CD14-positive monocyte (primary cell): ENCODE measurements around the gene NIPAL4. TPM values are rescaled to one million over a fixed set of nuclear protein-coding genes. Genes with fewer than 3 reads are reported as not detected.

Source experiments
- DNase-seq, 3 donors: peaks; one replicate each; pipeline ENCODE4 v3.0.0-alpha.2; 2011 to 2022
- H2AFZ ChIP-seq: 2 replicates; pipeline ENCODE4 v1.6.0; 2012; ENCODE audit warnings: mild to moderate bottlenecking, low read depth, low read length, inconsistent platforms; ENCODE audit not compliant: insufficient read depth, poor library complexity, severe bottlenecking
- H3K27ac ChIP-seq, 2 donors: 1 replicate in 1 of 2; 2 replicates in 1 of 2; pipeline ENCODE4 v1.5.1; 2012 to 2013; ENCODE audit warnings: low read length in 2 of 2, control low read depth in 1 of 2, inconsistent platforms in 1 of 2, low read depth in 1 of 2, mild to moderate bottlenecking in 1 of 2
- H3K27me3 ChIP-seq, 2 donors: one replicate each; pipeline versions ENCODE4 v1.6.0 to v1.6.1; 2011 to 2013; ENCODE audit warnings: low read length in 2 of 2; ENCODE audit not compliant: control insufficient read depth in 2 of 2, insufficient read depth in 2 of 2
- H3K36me3 ChIP-seq, 2 donors: replicated peaks in 1 of 2; 1 replicate in 1 of 2; 2 replicates in 1 of 2; pipeline versions ENCODE4 v1.5.1 to v1.6.1; 2012 to 2013; ENCODE audit warnings: low read length in 2 of 2, control low read depth in 1 of 2, inconsistent platforms in 1 of 2, mild to moderate bottlenecking in 1 of 2; ENCODE audit not compliant: insufficient read depth in 2 of 2, control insufficient read depth in 1 of 2
- H3K4me1 ChIP-seq, 2 donors: 1 replicate in 1 of 2; 2 replicates in 1 of 2; pipeline versions ENCODE4 v1.5.1 to v1.6.1; 2012 to 2013; ENCODE audit warnings: low read length in 2 of 2, control low read depth in 1 of 2, inconsistent platforms in 1 of 2, mild to moderate bottlenecking in 1 of 2, moderate library complexity in 1 of 2; ENCODE audit not compliant: insufficient read depth in 2 of 2, control insufficient read depth in 1 of 2
- H3K4me2 ChIP-seq: replicated peaks from 2 replicates; pipeline ENCODE3; 2012; ENCODE audit warnings: low read length, moderate library complexity, mild to moderate bottlenecking; ENCODE audit not compliant: poor library complexity, severe bottlenecking; ENCODE audit errors: extremely low read depth
- H3K4me3 ChIP-seq, 3 experiments: fragments of 200-600 bp in 1 of 3; sonication (generic) in 1 of 3; replicated peaks in 1 of 3; 1 replicate in 2 of 3; 2 replicates in 1 of 3; pipeline ENCODE4 v1.5.1; 2011 to 2013; ENCODE audit warnings: low read length in 3 of 3, mild to moderate bottlenecking in 3 of 3, control low read depth in 2 of 3, low read depth in 2 of 3, inconsistent platforms in 1 of 3, moderate library complexity in 1 of 3
- H3K79me2 ChIP-seq: 2 replicates; pipeline ENCODE4 v1.6.0; 2012; ENCODE audit warnings: mild to moderate bottlenecking, control low read depth, inconsistent platforms, low read length, moderate library complexity; ENCODE audit not compliant: insufficient read depth
- H3K9ac ChIP-seq: 2 replicates; pipeline ENCODE4 v1.6.0; 2017; ENCODE audit warnings: low read length, mild to moderate bottlenecking; ENCODE audit not compliant: insufficient read depth, poor library complexity, severe bottlenecking
- H3K9me3 ChIP-seq, 2 donors: replicated peaks in 1 of 2; 1 replicate in 1 of 2; 2 replicates in 1 of 2; pipeline versions ENCODE4 v1.5.1 to v1.6.1; 2012 to 2013; ENCODE audit warnings: low read length in 2 of 2, control low read depth in 1 of 2; ENCODE audit not compliant: control insufficient read depth in 1 of 2, insufficient read depth in 1 of 2
- H4K20me1 ChIP-seq: 2 replicates; pipeline ENCODE4 v1.6.0; 2012; ENCODE audit warnings: mild to moderate bottlenecking, low read length, control low read depth, moderate library complexity; ENCODE audit not compliant: insufficient read depth
- H3K27ac Mint-ChIP-seq, 7 donors: one replicate each; pipeline ENCODE4 v1.8.0; 2020; ENCODE audit warnings: mild to moderate bottlenecking in 7 of 7, mixed read lengths in 7 of 7, moderate library complexity in 6 of 7, inconsistent platforms in 2 of 7
- H3K27me3 Mint-ChIP-seq, 3 donors: one replicate each; pipeline ENCODE4 v1.8.0; 2021 to 2022; ENCODE audit warnings: low read depth in 3 of 3, mild to moderate bottlenecking in 3 of 3, mixed read lengths in 3 of 3, moderate library complexity in 3 of 3, inconsistent platforms in 1 of 3
- H3K36me3 Mint-ChIP-seq, 2 donors: one replicate each; pipeline ENCODE4 v1.8.0; 2020; ENCODE audit warnings: mixed read lengths in 2 of 2, inconsistent platforms in 1 of 2, mild to moderate bottlenecking in 1 of 2
- H3K4me1 Mint-ChIP-seq: one replicate; pipeline ENCODE4 v1.8.0; 2020; ENCODE audit warnings: mild to moderate bottlenecking, mixed read lengths
- H3K4me3 Mint-ChIP-seq, 2 donors: one replicate each; pipeline ENCODE4 v1.8.0; 2020; ENCODE audit warnings: mild to moderate bottlenecking in 2 of 2, mixed read lengths in 2 of 2, moderate library complexity in 1 of 2
- H3K9me3 Mint-ChIP-seq, 7 donors: one replicate each; pipeline ENCODE4 v1.8.0; 2020 to 2022; ENCODE audit warnings: mixed read lengths in 7 of 7, mild to moderate bottlenecking in 6 of 7, moderate library complexity in 6 of 7, inconsistent platforms in 2 of 7
- WGBS: methylation state at CpG from one replicate; pipeline ENCODE4 v1.1.5; 2013; ENCODE audit warnings: missing lambda C conversion rate; ENCODE audit not compliant: insufficient coverage; 5-methylcytosine and 5-hydroxymethylcytosine counted together
- intact Hi-C, 2 donors: fragments of 100-400 bp; cut with micrococcal nuclease; formaldehyde crosslinking; loops; one replicate each; pipeline versions ENCODE4 v1.15.0 to v1.15.1; 2023
- polyA plus RNA-seq, 3 donors: library from polyadenylated mRNA; depleted of rRNA in 1 of 3; unstranded in 2 of 3; stranded (reverse) in 1 of 3; fragments of 300-500 nt in 2 of 3; fragments of >200 nt in 1 of 3; fragmentation: Illumina TruSeq in 2 of 3; gene quantifications; 1 replicate in 2 of 3; 2 replicates in 1 of 3; pipeline ENCODE4 v1.2.3, GENCODE V29; 2012 to 2021
- TF ChIP-seq, protein P1 (sequence below): fragments of 200-600 bp; IDR thresholded peaks from one replicate; pipeline ENCODE4 v1.8.0; 2022; ENCODE audit warnings: antibody characterized with exemption, mild to moderate bottlenecking

Gene NIPAL4
- polyA plus RNA-seq, 3 donors: 0.04 to 2.3 TPM; not detected in 1

- Histone ChIP-seq H3K4me3 (no peak overlapping the region), H3K79me2 (no peaks in the 10 kb centered on the region), H2AFZ (no peak overlapping the region), H3K9ac (no peak overlapping the region), H3K4me1 (no peaks in the 10 kb centered on the region), H3K9me3 (no peaks in the 10 kb centered on the region), H4K20me1 (no peaks in the 10 kb centered on the region), H3K27ac (no peak overlapping the region), H3K36me3 (no peaks in the 10 kb centered on the region), H3K27me3 (no peaks in the 10 kb centered on the region), H3K4me2 (no peak overlapping the region)
- H3K27me3 Mint-ChIP-seq: peaks cover 5 to 10% (median 7%) of the 10 kb centered on the region in 3 donors
- no peak overlapping the region for H3K27ac Mint-ChIP-seq
- 100% methylated on average over 2 of the region's 6 CpGs for WGBS
- DNase-seq: no peak
- H3K9me3 Mint-ChIP-seq: no peaks in the 10 kb centered on the region
- intact Hi-C loops: loop anchor here in 1 of 2 donors (10.0 kb wide), 1 partner anchor 266 kb away; no protein-coding TSS in a partner anchor
- H3K4me3 Mint-ChIP-seq: no peak overlapping the region
- peaks cover 3% of the 10 kb centered on the region for H3K4me1 Mint-ChIP-seq
- TF ChIP-seq, protein P1, sequence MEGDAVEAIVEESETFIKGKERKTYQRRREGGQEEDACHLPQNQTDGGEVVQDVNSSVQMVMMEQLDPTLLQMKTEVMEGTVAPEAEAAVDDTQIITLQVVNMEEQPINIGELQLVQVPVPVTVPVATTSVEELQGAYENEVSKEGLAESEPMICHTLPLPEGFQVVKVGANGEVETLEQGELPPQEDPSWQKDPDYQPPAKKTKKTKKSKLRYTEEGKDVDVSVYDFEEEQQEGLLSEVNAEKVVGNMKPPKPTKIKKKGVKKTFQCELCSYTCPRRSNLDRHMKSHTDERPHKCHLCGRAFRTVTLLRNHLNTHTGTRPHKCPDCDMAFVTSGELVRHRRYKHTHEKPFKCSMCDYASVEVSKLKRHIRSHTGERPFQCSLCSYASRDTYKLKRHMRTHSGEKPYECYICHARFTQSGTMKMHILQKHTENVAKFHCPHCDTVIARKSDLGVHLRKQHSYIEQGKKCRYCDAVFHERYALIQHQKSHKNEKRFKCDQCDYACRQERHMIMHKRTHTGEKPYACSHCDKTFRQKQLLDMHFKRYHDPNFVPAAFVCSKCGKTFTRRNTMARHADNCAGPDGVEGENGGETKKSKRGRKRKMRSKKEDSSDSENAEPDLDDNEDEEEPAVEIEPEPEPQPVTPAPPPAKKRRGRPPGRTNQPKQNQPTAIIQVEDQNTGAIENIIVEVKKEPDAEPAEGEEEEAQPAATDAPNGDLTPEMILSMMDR: no peak
- H3K36me3 Mint-ChIP-seq: no peaks in the 10 kb centered on the region
Measured at GRCh38 chr5:157449011-157449723, 10.8 kb upstream of the NIPAL4 start.

- Histone ChIP-seq H3K4me1 (no peaks in the 10 kb centered on the region), H3K36me3 (no peaks in the 10 kb centered on the region), H3K9me3 (no peaks in the 10 kb centered on the region), H3K27me3 (peaks cover 0 to 3% of the 10 kb centered on the region in 2 donors), H2AFZ (no peak overlapping the region), H3K27ac (no peak overlapping the region), H3K9ac (no peak overlapping the region), H3K4me3 (no peak overlapping the region), H4K20me1 (no peaks in the 10 kb centered on the region), H3K4me2 (no peak overlapping the region), H3K79me2 (no peaks in the 10 kb centered on the region)
- Mint-ChIP-seq H3K36me3 (no peaks in the 10 kb centered on the region), H3K4me1 (peaks cover 3% of the 10 kb centered on the region), H3K4me3 (no peak overlapping the region), H3K27me3 (peaks cover 7 to 9% (median 7%) of the 10 kb centered on the region in 3 donors), H3K27ac (no peak overlapping the region), H3K9me3 (no peaks in the 10 kb centered on the region)
- intact Hi-C loops: loop anchor here in 1 of 2 donors (10.0 kb wide), 1 partner anchor 305 kb away; the partner anchor contains the start of gene MED7
- 100% methylated on average over 1 of the region's 3 CpGs for WGBS
- no peak for DNase-seq
- TF ChIP-seq, protein P1: no peak
Measured at GRCh38 chr5:157450024-157450423, 10.0 kb upstream of the NIPAL4 start.
